ENCODE measurements around the gene PIK3AP1.

PIK3AP1 gene

GRCh38 chr10:96584474-96584873, 135.8 kb downstream of the PIK3AP1 start:
- peaks cover 23% of the 10 kb centered on the region for H3K4me1 ChIP-seq (ENCODE audit: insufficient read depth, poor library complexity, severe bottlenecking)
- TF ChIP-seq, protein P1, sequence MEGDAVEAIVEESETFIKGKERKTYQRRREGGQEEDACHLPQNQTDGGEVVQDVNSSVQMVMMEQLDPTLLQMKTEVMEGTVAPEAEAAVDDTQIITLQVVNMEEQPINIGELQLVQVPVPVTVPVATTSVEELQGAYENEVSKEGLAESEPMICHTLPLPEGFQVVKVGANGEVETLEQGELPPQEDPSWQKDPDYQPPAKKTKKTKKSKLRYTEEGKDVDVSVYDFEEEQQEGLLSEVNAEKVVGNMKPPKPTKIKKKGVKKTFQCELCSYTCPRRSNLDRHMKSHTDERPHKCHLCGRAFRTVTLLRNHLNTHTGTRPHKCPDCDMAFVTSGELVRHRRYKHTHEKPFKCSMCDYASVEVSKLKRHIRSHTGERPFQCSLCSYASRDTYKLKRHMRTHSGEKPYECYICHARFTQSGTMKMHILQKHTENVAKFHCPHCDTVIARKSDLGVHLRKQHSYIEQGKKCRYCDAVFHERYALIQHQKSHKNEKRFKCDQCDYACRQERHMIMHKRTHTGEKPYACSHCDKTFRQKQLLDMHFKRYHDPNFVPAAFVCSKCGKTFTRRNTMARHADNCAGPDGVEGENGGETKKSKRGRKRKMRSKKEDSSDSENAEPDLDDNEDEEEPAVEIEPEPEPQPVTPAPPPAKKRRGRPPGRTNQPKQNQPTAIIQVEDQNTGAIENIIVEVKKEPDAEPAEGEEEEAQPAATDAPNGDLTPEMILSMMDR (IDR thresholded peaks at IDR 0.05; ENCODE audit: poor library complexity, severe bottlenecking): no peak
- no peak overlapping the region for H3K4me3 ChIP-seq (ENCODE audit: severe bottlenecking)
- H3K27me3 ChIP-seq (ENCODE audit: insufficient read depth, poor library complexity, severe bottlenecking): no peaks in the 10 kb centered on the region
- no peak for DNase-seq (ENCODE audit: low spot score)
- H3K36me3 ChIP-seq (ENCODE audit: low read depth): peaks cover 22% of the 10 kb centered on the region
- H3K9me3 ChIP-seq (ENCODE audit: severe bottlenecking): no peaks in the 10 kb centered on the region
- no peak for ATAC-seq (ENCODE audit: low read depth)
- H3K27ac ChIP-seq (ENCODE audit: poor library complexity, severe bottlenecking): no peak overlapping the region

DNA sequence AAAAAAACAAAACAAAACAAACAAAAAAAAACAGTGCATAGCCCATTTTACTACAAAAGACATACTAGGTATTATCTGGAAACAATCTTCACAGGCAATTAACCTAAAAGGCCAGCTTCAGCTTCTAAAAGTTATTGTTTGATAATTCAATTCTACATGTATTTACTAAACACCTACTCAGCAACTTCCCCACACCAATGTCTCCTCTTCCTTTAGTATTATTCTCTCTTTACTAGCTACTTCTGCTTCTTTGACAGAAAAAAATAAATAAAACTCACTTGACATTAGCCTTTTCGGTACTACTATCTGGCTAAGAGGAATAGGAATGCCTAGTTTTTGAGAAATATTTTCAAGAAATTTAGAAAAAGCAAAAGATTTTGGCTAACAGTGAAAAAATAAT, 136.3 kb downstream of the PIK3AP1 start:
- no peak for DNase-seq (ENCODE audit: low spot score)
- no peak overlapping the region for H3K4me3 ChIP-seq (ENCODE audit: severe bottlenecking)

DNA sequence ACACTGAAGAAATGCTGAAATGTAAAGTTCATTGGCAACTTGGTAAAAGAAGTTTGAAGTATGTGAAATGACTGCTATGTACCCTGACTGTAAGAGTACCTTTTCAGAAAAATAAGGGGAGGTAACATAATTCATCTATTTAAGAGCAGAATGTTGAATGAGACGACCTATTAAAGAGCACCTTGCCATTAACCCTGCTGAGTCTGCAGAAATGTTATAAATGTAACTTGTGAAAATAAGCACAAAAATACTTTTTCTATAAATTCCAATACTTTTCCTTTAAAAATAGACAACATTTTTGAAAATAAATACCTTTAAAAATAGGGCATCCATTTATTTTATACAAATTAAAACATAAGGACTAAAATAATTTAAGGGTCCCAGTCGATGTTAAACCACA, 141.2 kb downstream of the PIK3AP1 start:
- H3K27me3 ChIP-seq (ENCODE audit: insufficient read depth, poor library complexity, severe bottlenecking): no peaks in the 10 kb centered on the region
- TF ChIP-seq, protein P1 (IDR thresholded peaks at IDR 0.05; ENCODE audit: poor library complexity, severe bottlenecking): no peak
- H3K4me1 ChIP-seq (ENCODE audit: insufficient read depth, poor library complexity, severe bottlenecking): peaks cover 8% of the 10 kb centered on the region
- ATAC-seq (ENCODE audit: low read depth) (no peak), DNase-seq (ENCODE audit: low spot score) (no peak)
- H3K36me3 ChIP-seq (ENCODE audit: low read depth): peaks cover 40% of the 10 kb centered on the region
- no peak overlapping the region for H3K27ac ChIP-seq (ENCODE audit: poor library complexity, severe bottlenecking)
- no peaks in the 10 kb centered on the region for H3K9me3 ChIP-seq (ENCODE audit: severe bottlenecking)
- H3K4me3 ChIP-seq (ENCODE audit: severe bottlenecking): no peak overlapping the region

More for the DNA sequence above, 136.3 kb downstream of the PIK3AP1 start:
- TF ChIP-seq, protein P1 (IDR thresholded peaks at IDR 0.05; ENCODE audit: poor library complexity, severe bottlenecking): no peak
- H3K9me3 ChIP-seq (ENCODE audit: severe bottlenecking): no peaks in the 10 kb centered on the region
- peaks cover 23% of the 10 kb centered on the region for H3K4me1 ChIP-seq (ENCODE audit: insufficient read depth, poor library complexity, severe bottlenecking)
- H3K27me3 ChIP-seq (ENCODE audit: insufficient read depth, poor library complexity, severe bottlenecking): no peaks in the 10 kb centered on the region
- ATAC-seq (ENCODE audit: low read depth): no peak
- no peak overlapping the region for H3K27ac ChIP-seq (ENCODE audit: poor library complexity, severe bottlenecking)
- H3K36me3 ChIP-seq (ENCODE audit: low read depth): peaks cover 25% of the 10 kb centered on the region

DNA sequence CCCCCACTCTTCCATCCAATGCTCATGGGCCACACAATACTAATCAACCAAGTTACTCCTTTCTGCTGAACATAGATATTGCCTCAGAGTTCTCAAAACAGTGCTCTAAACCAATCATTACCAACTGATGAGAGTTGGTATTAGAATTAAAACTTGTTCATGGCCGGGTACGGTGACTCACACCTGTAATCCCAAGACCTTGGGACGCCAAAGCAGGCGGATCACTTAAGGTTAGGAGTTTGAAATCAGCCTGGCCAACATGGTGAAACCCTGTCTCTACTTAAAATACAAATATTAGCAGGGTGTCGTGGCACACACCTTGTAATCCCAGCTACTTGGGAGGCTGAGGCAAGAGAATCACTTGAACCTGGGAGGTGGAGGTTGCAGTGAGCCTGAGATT, 141.7 kb downstream of the PIK3AP1 start:
- Histone ChIP-seq H3K27me3 (ENCODE audit: insufficient read depth, poor library complexity, severe bottlenecking) (no peaks in the 10 kb centered on the region), H3K4me3 (ENCODE audit: severe bottlenecking) (no peak overlapping the region), H3K4me1 (ENCODE audit: insufficient read depth, poor library complexity, severe bottlenecking) (peaks cover 6% of the 10 kb centered on the region), H3K9me3 (ENCODE audit: severe bottlenecking) (no peaks in the 10 kb centered on the region), H3K36me3 (ENCODE audit: low read depth) (peaks cover 42% of the 10 kb centered on the region), H3K27ac (ENCODE audit: poor library complexity, severe bottlenecking) (no peak overlapping the region)
- DNase-seq (ENCODE audit: low spot score): no peak
- no peak for ATAC-seq (ENCODE audit: low read depth)
- TF ChIP-seq, protein P1 (IDR thresholded peaks at IDR 0.05; ENCODE audit: poor library complexity, severe bottlenecking): no peak

GRCh38 chr10:96578022-96578421, 142.3 kb downstream of the PIK3AP1 start:
- Histone ChIP-seq H3K9me3 (ENCODE audit: severe bottlenecking) (no peaks in the 10 kb centered on the region), H3K36me3 (ENCODE audit: low read depth) (peaks cover 48% of the 10 kb centered on the region), H3K4me1 (ENCODE audit: insufficient read depth, poor library complexity, severe bottlenecking) (peaks cover 6% of the 10 kb centered on the region), H3K27me3 (ENCODE audit: insufficient read depth, poor library complexity, severe bottlenecking) (no peaks in the 10 kb centered on the region), H3K4me3 (ENCODE audit: severe bottlenecking) (no peak overlapping the region), H3K27ac (ENCODE audit: poor library complexity, severe bottlenecking) (no peak overlapping the region)
- TF ChIP-seq, protein P1 (IDR thresholded peaks at IDR 0.05; ENCODE audit: poor library complexity, severe bottlenecking): no peak
- ATAC-seq (ENCODE audit: low read depth): no peak
- no peak for DNase-seq (ENCODE audit: low spot score)
